Endothelial cell of umbilical vein (primary cell): Measurements from ENCODE around the gene NHERF2. TPM values are rescaled to one million over a fixed set of nuclear protein-coding genes. Genes with fewer than 3 reads are reported as not detected.

ENCODE experiments used
- BruUV-seq: library from RNA; stranded (reverse); fragments of 400-500 nt; replicated peaks from 2 replicates; lab custom pipeline; 2021; lab: Mats Ljungman, UMichigan
- CTCF ChIA-PET: fragments of 300-600, 350-600 bp; sonication (Branson Sonifier 250); formaldehyde crosslinking; loops from one replicate; lab custom pipeline; 2021; ENCODE audit warnings: antibody characterized with exemption, inconsistent platforms; lab: Charles Lee
- POLR2A ChIA-PET: fragments of 300-600, 350-600 bp; sonication (Branson Sonifier 250); formaldehyde crosslinking; loops from one replicate; lab custom pipeline; 2021; ENCODE audit warnings: antibody characterized with exemption, inconsistent platforms; lab: Charles Lee
- DNase-seq: peaks from one replicate; pipeline ENCODE4 v3.0.0-alpha.2; 2011; ENCODE audit warnings: low read depth, low spot score
- FAIRE-seq: peaks from 2 replicates; lab custom pipeline; 2011; peaks lifted over from hg19 to GRCh38; lab: Jason Lieb, UNC
- H2AFZ ChIP-seq: 2 replicates; pipeline ENCODE4 v1.6.0; 2012; ENCODE audit warnings: low read depth, low read length, control low read depth, inconsistent platforms
- H3K27ac ChIP-seq: 2 replicates; pipeline ENCODE4 v1.5.1; 2011; ENCODE audit warnings: low read depth, mild to moderate bottlenecking, control low read depth, low read length, moderate library complexity; ENCODE audit not compliant: insufficient read depth
- H3K27me3 ChIP-seq, 2 experiments: 2 replicates each; pipeline versions ENCODE4 v1.6.0 to v1.6.1; 2011; ENCODE audit warnings: low read length in 2 of 2, mixed read lengths in 1 of 2; ENCODE audit not compliant: control insufficient read depth in 2 of 2, insufficient read depth in 2 of 2
- H3K36me3 ChIP-seq, 2 experiments: 2 replicates in 1 of 2; 3 replicates in 1 of 2; pipeline ENCODE4 v1.5.1; 2011; ENCODE audit warnings: low read length in 2 of 2, mild to moderate bottlenecking in 1 of 2, moderate library complexity in 1 of 2; ENCODE audit not compliant: control insufficient read depth in 2 of 2, insufficient read depth in 2 of 2; ENCODE audit errors: extremely low read depth in 1 of 2
- H3K4me1 ChIP-seq: 3 replicates; pipeline ENCODE4 v1.5.1; 2011; ENCODE audit warnings: mild to moderate bottlenecking, low read length; ENCODE audit not compliant: control insufficient read depth, insufficient read depth; ENCODE audit errors: extremely low read depth
- H3K4me2 ChIP-seq: 2 replicates; pipeline ENCODE4 v1.6.1; 2011; ENCODE audit warnings: low read length, control low read depth, mixed read lengths; ENCODE audit not compliant: insufficient read depth
- H3K4me3 ChIP-seq, 3 experiments: fragments of 200-600 bp in 1 of 3; sonication (generic), shearing (Covaris generic) in 1 of 3; replicated peaks in 1 of 3; 2 replicates each; pipeline ENCODE4 v1.5.1; 2011 to 2016; ENCODE audit warnings: control low read depth in 3 of 3, low read length in 3 of 3, mild to moderate bottlenecking in 2 of 3, inconsistent platforms in 1 of 3, low read depth in 1 of 3, moderate library complexity in 1 of 3; ENCODE audit not compliant: insufficient read depth in 1 of 3
- H3K79me2 ChIP-seq: 2 replicates; pipeline ENCODE4 v1.6.0; 2012; ENCODE audit warnings: low read length, inconsistent platforms; ENCODE audit not compliant: control insufficient read depth, insufficient read depth
- H3K9ac ChIP-seq: replicated peaks from 2 replicates; pipeline ENCODE3; 2011; ENCODE audit warnings: low read length, control low read depth; ENCODE audit not compliant: insufficient read depth; ENCODE audit errors: extremely low read depth
- H3K9me1 ChIP-seq: replicated peaks from 3 replicates; pipeline ENCODE4 v1.6.0; 2011; ENCODE audit warnings: mild to moderate bottlenecking, low read length; ENCODE audit not compliant: control insufficient read depth, insufficient read depth; ENCODE audit errors: extremely low read depth
- H3K9me3 ChIP-seq: replicated peaks from 2 replicates; pipeline ENCODE4 v1.5.1; 2012; ENCODE audit warnings: low read length, inconsistent platforms; ENCODE audit not compliant: control insufficient read depth, insufficient read depth
- H4K20me1 ChIP-seq: replicated peaks from 2 replicates; pipeline ENCODE3; 2011; ENCODE audit warnings: mild to moderate bottlenecking, low read length; ENCODE audit not compliant: control insufficient read depth, insufficient read depth; ENCODE audit errors: extremely low read depth
- CTCF ChIP-seq, 2 donors: IDR thresholded peaks; 1 replicate in 1 of 2; 2 replicates in 1 of 2; pipeline ENCODE4 v1.5.1; 2011; ENCODE audit warnings: low read length in 2 of 2, mild to moderate bottlenecking in 2 of 2, moderate library complexity in 2 of 2, control low read depth in 1 of 2, inconsistent platforms in 1 of 2, low read depth in 1 of 2; ENCODE audit not compliant: insufficient read depth in 1 of 2; ENCODE audit errors: extremely low read depth in 1 of 2
- GATA2 ChIP-seq: IDR thresholded peaks from 2 replicates; pipeline ENCODE4 v1.7.0; 2011; ENCODE audit warnings: low read depth, mild to moderate bottlenecking, moderate library complexity, mixed read lengths, low read length; ENCODE audit not compliant: insufficient read length, insufficient read depth
- JUN ChIP-seq: IDR thresholded peaks from 2 replicates; pipeline ENCODE4 v1.6.1; 2011; ENCODE audit warnings: borderline replicate concordance, low read depth; ENCODE audit not compliant: insufficient read length, insufficient read depth
- MYC ChIP-seq: IDR thresholded peaks from one replicate; pipeline ENCODE4 v1.6.1; 2011; ENCODE audit warnings: mild to moderate bottlenecking, low read depth, low read length
- POLR2A ChIP-seq: IDR thresholded peaks from 2 replicates; pipeline ENCODE4 v1.6.1; 2012; ENCODE audit warnings: low read depth, mild to moderate bottlenecking, control low read depth, low read length
- POLR2AphosphoS5 ChIP-seq: IDR thresholded peaks from 2 replicates; pipeline ENCODE4 v1.6.1; 2012; ENCODE audit warnings: low read depth, mild to moderate bottlenecking, control low read depth, low read length, moderate library complexity; ENCODE audit not compliant: insufficient read depth
- dilution Hi-C: fragments of 300-500 bp; cut with MboI; formaldehyde crosslinking; loops from one replicate; pipeline ENCODE4 v1.15.0; 2019; ENCODE audit warnings: low sequenced_read_pairs; ENCODE audit not compliant: extremely low pct_ligation_motif_present
- intact Hi-C: fragments of 100-400 bp; cut with micrococcal nuclease; formaldehyde crosslinking; loops from one replicate; pipeline ENCODE4 v1.10.0; 2022
- polyA plus RNA-seq, 4 experiments: library from polyadenylated mRNA; depleted of rRNA in 3 of 4; stranded (reverse) in 3 of 4; unstranded in 1 of 4; fragments of >200 nt; gene quantifications; 2 replicates each; pipeline versions ENCODE4 v1.2.1 to v1.2.3, GENCODE V29; 2011 to 2012; ENCODE audit warnings: missing spikeins in 1 of 4
- total RNA-seq: library from RNA; stranded (reverse); gene quantifications from 2 replicates; pipeline ENCODE4 v1.2.3, GENCODE V29; 2021

Gene NHERF2
- total and polyA plus RNA-seq, 2 donors (not counting 3 experiments of a cell fraction or from before 2014, with no cell fraction given): 65.2 to 71.2 TPM

DNA sequence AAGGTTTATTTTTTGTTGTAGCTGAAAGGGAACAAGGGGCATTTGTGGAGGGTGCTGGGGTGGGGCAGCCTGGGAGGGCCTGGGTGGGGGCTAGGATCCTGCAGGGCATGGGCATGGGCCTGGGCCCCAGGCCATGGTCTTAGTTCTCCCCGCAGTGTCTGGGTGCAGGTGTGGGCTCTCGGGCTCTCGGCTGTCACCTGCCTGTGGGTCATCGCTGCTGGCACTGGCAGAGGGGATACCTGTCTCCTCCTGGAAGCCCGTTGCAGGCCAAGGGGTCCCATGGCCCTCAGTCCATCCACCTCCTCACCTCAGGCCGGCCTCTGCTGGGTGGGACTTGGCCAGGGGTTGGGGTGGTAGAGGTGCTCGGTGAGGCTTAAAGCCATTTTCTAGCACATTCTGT is 51.4 kb downstream of the NHERF2 start:
- Histone ChIP-seq H2AFZ (no peak overlapping the region), H3K4me3 (no peak overlapping the region), H3K27me3 (no peaks in the 10 kb centered on the region), H4K20me1 (no peaks in the 10 kb centered on the region), H3K9me1 (no peaks in the 10 kb centered on the region), H3K9ac (no peak overlapping the region), H3K36me3 (peaks cover 2 to 56% of the 10 kb centered on the region in 2 experiments), H3K9me3 (no peaks in the 10 kb centered on the region), H3K4me1 (no peaks in the 10 kb centered on the region), H3K4me2 (no peak overlapping the region), H3K79me2 (no peaks in the 10 kb centered on the region), H3K27ac (no peak overlapping the region)
- DNase-seq: no peak
- dilution Hi-C loops (no loop called here), intact Hi-C loops (no loop called here)
- FAIRE-seq: no peak
- BruUV-seq: no TSS peak
- ChIA-PET CTCF (interaction anchor here (1.2 kb wide), 1 partner anchor 62 kb away, joined by 4 read pairs; no protein-coding TSS in a partner anchor), POLR2A (no interaction called here)
- TF ChIP-seq CTCF (IDR thresholded peaks at IDR 0.05; ENCODE audit: extremely low read depth in 1 of 2, insufficient read depth in 1 of 2, low read depth in 1 of 2, low read length in 2 of 2) (no peak), JUN (no peak), GATA2 (no peak), POLR2AphosphoS5 (no peak)

GRCh38 chr16:2078691-2079090 is 52.0 kb downstream of the NHERF2 start:
- CTCF ChIA-PET: interaction anchor here (1.2 kb wide), 1 partner anchor 62 kb away, joined by 4 read pairs; no protein-coding TSS in a partner anchor
- FAIRE-seq: no peak
- BruUV-seq: no TSS peak

More at GRCh38 chr16:2078691-2079090, 52.0 kb downstream of the NHERF2 start:
- POLR2A ChIA-PET: no interaction called here
- H3K4me2 ChIP-seq: no peak overlapping the region
- no peaks in the 10 kb centered on the region for H3K9me3 ChIP-seq
- dilution Hi-C loops (no loop called here), intact Hi-C loops (no loop called here)
- H3K9ac ChIP-seq: no peak overlapping the region
- H3K36me3 ChIP-seq: peaks cover 2 to 59% of the 10 kb centered on the region in 2 experiments
- H3K79me2 ChIP-seq: no peaks in the 10 kb centered on the region
- no peak overlapping the region for H3K4me3 ChIP-seq
- no peak for DNase-seq
- TF ChIP-seq MYC (no peak), POLR2A (no peak)
- H4K20me1 ChIP-seq: no peaks in the 10 kb centered on the region
- H3K27ac ChIP-seq: no peak overlapping the region
- H3K27me3 ChIP-seq: no peaks in the 10 kb centered on the region
- H3K9me1 ChIP-seq: no peaks in the 10 kb centered on the region
- no peak overlapping the region for H2AFZ ChIP-seq
- H3K4me1 ChIP-seq: no peaks in the 10 kb centered on the region
